Measurements from ENCODE around the gene FRG2.
"Not testable (repeated sequence)": the region's sequence is repeated elsewhere in the genome, so short reads cannot be mapped to it uniquely, and the experiment has no call there.

- not testable (repeated sequence) for TF ChIP-seq POLR2A, CTCF (IDR thresholded peaks at IDR 0.05)
Measured at GRCh38 chr4:190047627-190048026, 20.6 kb upstream of the FRG2 start.

Data from adrenal gland (tissue), 5 donors.